22Rv1 (cell line): Measurements from ENCODE around the gene NAV2.

ENCODE experiments used
- H3K27ac ChIP-seq: fragments of 450-650 bp; 2 replicates; pipeline ENCODE4 v1.5.1; 2017
- CTCF ChIP-seq: fragments of 450-650 bp; IDR thresholded peaks from 2 replicates; pipeline ENCODE4 v1.5.1; 2017; ENCODE audit warnings: mild to moderate bottlenecking
- ZFX ChIP-seq: fragments of 450-650 bp; IDR thresholded peaks from 2 replicates; pipeline ENCODE4 v1.6.1; 2017; ENCODE audit warnings: antibody characterized with exemption, borderline replicate concordance

NAV2 gene

DNA sequence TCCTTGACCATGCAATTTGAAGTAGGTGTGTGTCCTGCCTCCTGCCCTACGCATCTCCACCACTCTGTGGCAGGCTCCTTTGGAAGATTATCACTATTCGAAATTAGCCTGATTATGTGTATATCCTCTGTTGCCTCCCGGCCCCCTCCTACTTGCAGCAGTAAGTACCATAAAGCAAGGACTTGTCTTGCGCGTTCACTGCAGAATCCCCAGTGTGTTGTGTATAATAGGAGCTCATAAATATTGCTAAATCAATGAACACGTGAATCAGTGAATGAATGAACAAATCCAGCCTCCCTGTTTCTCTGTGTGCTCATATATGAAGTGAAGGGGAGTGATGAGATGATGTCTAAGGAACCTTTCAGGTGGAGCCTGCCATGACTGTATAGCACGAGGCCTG is 237.0 kb downstream of the NAV2 start:
- H3K27ac ChIP-seq, result no peak overlapping the region
- no peak for TF ChIP-seq CTCF
- TF ChIP-seq ZFX, result no peak

- TF ChIP-seq CTCF (peak; percentile 82), ZFX (no peak)
- no peak overlapping the region for H3K27ac ChIP-seq
These were observed 239.0 kb downstream of the NAV2 start for GRCh38 chr11:19951558-19952115.

DNA sequence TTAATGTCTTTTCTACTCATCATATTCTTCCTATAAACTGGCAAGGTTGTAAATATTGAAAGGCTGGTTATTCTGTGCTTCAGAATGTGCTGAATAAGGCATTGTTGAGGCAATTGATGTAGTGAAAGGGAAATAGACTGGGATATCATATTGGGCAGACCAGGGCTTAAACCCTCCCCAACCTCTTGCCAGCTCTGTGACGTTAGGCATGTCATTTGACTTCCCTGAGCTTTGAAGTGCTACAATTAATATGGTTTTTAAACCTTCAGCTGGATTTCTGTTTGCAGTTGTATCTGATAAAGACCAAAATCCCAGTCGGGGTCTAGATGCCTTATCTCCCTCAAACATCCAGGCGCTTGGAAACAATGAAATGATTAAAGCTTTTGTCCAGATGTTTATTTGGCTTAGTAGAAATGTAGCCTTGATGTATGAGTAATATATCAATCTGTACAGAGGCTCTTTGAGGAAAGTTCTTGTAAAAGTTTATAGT is 239.5 kb downstream of the NAV2 start:
- no peak overlapping the region for H3K27ac ChIP-seq
- TF ChIP-seq ZFX (no peak), CTCF (no peak)

- no peak overlapping the region for H3K27ac ChIP-seq
- no peak for TF ChIP-seq CTCF
- TF ChIP-seq ZFX, result no peak
These were observed 240.3 kb downstream of the NAV2 start for GRCh38 chr11:19952911-19953310.

DNA sequence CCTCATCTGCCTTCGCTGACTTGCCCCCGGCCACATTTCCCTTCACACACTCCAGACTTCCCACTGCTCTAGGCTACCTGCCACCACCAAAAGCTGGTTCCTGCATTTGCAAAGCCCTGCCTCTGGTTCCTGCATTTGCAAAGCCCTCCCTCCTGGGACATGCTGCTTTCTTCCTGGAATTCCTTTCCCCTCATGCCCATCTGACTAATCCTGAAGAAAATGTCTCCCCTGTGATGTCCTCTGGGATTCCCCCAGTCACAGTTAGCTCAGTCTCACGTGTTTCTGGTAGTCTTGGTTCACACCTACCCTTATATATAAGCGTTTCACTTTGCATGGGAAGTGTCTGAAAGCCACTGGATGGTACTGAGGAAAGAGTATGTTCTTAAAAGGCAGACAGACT is 240.7 kb downstream of the NAV2 start:
- TF ChIP-seq CTCF (no peak), ZFX (no peak)
- no peak overlapping the region for H3K27ac ChIP-seq

GRCh38 chr11:19953909-19954308 is 241.3 kb downstream of the NAV2 start:
- no peak overlapping the region for H3K27ac ChIP-seq
- TF ChIP-seq CTCF, result no peak
- no peak for TF ChIP-seq ZFX

DNA sequence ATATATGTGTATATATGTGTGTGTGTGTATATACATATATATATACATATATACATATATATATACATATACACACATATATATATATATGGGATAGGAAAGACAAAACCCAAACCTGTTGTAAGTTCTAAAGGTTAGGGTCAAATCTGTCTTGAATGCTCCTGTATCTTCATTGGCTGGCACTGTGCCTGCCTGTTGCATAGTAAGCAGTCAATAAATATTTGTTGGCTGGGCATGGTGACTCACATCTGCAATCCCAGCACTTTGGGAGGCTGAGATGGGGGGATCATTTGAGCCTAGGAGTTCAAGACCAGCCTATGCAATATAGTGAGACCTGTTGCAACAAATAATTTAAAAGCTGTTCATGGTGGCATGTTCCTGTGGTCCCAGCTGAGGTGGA is 242.3 kb downstream of the NAV2 start:
- TF ChIP-seq ZFX (no peak), CTCF (no peak)

More for the DNA sequence above, 242.3 kb downstream of the NAV2 start:
- no peak overlapping the region for H3K27ac ChIP-seq
